NCI-H524 treated with DMSO at 0.1 percent for 48 hours (cell line): Measurements from ENCODE around the gene TSNAXIP1.

Experiments
- DNase-seq: peaks from one replicate; lab custom pipeline; 2025; lab: John Stamatoyannopoulos, UW

TSNAXIP1 gene

GRCh38 chr16:67806428-67807147 is at the start of gene TSNAXIP1, which contains the start of gene RANBP10:
Gene TSNAXIP1, plus strand, starts transcription at chr16:67806889. Its CDS starts 261 bp downstream, at chr16:67807150.
Gene RANBP10, minus strand, starts transcription at chr16:67806560. Its CDS starts 24 bp downstream, at chr16:67806536.
- peak; percentile 98 for DNase-seq

DNA sequence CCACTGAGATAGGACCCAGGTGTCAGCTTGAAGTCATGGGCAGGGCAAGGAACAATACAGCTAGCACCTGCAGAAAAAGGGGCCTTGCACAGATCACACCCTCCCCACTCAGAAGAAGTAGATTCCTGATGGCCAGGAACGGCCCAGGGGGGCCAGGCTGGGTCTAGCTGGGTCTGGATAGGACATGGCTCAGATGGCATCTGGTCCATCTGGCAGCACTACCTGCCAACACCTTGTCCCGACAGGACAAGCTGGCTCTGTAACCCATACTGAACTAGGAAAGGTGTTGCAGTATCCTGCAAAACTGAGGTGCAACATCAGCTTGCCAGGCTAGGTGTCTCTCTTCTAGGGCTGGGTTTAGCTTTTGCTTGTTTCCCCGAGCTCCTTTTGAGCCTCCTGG is 48.7 kb upstream of the TSNAXIP1 start:
- no peak for DNase-seq

DNA sequence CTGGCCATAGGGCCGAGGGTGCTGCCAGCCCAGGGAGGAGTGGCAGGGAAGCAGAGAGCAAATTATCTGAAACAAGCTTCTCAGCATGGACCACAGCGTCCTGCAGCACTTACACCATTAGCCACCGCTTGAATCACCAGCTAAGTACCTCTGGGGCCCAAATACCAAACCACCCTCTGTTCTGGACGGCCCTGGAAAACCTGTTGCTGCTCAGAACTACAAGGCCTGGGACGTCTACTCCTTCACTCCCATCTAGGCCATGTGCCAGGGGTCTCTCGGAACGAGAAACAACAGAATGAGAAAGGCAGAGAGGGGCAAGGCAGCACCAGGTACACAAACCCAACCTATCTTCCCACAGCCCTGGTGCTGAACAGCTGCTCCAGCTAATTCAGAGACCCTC is 47.7 kb upstream of the TSNAXIP1 start:
- no peak for DNase-seq

- no peak for DNase-seq
These were observed 46.3 kb upstream of the TSNAXIP1 start for GRCh38 chr16:67760206-67760955.

DNA sequence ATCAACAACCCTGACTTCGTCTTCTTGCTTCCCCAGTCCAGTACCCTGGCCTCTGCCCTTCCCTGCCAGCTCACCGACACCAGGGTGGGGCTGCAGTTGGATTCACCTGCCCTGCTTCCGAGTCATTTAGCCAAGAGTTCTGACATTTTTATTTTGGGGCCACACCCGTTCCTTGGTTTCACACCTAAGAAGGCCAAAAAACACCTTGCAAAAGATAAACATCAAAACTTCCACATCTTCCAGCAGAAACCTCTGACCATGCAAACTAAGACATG is 45.8 kb upstream of the TSNAXIP1 start:
- no peak for DNase-seq

GRCh38 chr16:67761924-67762323 is 44.8 kb upstream of the TSNAXIP1 start:
- DNase-seq, result no peak

DNA sequence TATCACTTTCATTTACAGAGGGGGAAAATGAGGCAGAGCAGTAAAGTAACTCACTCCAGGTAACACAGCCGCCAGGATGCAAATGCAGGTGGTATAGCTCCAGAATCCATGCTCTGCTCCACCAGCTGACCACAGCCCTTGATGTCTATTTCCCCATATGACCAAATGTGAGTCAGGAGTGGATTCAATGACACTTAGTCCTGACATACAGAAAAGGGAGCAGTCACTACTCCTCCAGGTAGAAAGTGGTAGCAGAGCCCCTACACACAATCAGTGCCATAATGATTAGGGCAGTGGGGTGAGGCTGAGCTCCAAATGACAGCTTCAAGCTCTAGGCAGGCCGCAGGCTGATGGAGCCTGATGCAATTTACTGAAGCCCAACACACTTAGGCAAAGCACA is 44.3 kb upstream of the TSNAXIP1 start:
- no peak for DNase-seq

- no peak for DNase-seq
These were observed 43.6 kb upstream of the TSNAXIP1 start for GRCh38 chr16:67763066-67763465.

DNA sequence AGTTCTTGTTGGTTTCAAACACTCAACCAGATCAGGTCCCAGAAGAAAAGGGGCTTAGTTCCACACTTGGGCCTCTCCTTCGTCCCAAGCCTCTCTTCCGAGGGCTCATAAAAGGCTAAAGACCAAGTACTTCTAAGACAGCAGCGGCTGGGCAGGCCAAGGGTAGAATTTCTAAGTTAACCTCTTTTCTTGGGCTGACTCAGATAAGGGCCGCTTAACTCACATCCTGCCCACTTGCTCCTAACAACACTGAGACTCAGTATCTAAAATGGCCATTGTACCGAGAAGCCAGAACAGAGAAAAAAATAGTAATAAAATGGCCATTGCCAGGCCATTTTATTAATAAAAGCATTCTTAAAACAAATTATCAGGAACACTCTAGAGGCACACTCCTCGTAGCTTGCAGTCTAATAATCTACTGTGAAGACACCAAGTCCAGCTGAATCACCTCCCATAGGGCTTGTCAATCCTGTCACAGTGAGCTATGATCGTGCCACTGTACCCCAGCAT is 42.5 kb upstream of the TSNAXIP1 start:
- no peak for DNase-seq

DNA sequence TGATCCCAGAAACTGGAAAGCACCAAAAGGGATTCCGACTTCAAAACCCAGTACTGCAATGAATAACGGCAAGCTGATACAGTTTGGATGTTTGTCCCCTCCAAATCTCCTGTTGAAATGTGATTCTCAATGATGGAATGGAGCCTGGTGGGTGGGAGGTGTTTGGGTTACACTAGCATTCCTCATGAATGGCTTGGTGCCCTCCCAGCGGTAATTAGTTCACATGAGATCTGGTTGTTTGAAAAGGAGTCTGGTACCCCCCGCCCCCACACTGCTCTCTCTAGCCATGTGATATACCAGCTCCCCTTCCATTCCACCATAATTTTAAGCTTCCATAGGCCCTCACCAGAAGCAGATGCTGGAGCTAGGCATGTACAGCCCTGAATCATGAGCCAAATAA is 40.4 kb upstream of the TSNAXIP1 start:
- DNase-seq, result no peak

GRCh38 chr16:67767953-67768352 is 38.7 kb upstream of the TSNAXIP1 start:
- DNase-seq, result no peak

DNA sequence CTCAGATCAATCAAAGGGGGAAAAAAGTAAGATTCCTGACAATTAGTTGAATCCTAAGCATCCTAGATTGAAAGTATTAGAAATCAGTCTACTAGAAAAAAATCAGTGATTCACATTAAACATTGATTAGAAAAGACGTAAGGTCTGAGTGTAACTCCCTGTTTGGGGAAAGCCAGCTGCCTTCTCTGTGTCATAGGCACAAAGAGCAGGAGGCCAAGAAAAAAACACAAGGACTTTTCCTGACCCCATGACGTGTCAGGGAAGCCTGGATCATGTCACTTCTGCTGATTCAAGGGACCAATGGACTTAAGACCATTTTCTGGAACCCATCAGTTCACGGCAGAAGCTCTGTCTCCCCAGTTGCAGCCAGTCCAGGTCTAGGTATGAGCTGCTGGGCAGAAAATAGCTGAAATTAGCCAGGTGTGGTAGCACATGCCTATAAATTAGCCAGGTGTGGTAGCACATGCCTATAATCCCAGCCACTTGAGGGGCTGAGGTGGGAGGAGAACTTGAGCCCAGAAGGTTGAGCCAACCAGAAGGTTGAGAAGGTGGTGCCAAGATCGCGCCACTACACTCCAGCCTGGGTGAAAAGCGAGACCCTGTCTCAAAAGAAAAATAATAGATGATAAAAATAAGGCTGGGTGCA is 36.2 kb upstream of the TSNAXIP1 start:
- DNase-seq, result no peak

DNA sequence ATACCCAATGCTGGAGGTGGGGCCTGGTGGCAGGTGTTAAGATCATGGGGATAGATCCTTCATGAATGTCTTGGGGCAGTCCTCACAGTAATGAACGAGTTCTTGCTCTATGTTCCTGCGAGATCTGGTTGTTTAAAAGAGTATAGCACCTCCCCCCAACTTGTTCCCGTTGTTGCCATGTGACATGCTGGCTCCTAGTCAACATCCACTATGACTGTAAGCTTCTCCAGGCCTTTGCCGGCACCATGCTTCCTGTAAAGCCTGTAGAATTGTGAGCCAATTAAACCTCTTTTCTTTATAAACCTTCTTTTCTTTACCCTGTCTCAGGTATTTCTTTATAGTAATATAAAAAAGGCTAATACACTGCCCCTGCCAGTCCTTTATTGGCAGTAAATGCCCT is 33.6 kb upstream of the TSNAXIP1 start:
- no peak for DNase-seq

DNA sequence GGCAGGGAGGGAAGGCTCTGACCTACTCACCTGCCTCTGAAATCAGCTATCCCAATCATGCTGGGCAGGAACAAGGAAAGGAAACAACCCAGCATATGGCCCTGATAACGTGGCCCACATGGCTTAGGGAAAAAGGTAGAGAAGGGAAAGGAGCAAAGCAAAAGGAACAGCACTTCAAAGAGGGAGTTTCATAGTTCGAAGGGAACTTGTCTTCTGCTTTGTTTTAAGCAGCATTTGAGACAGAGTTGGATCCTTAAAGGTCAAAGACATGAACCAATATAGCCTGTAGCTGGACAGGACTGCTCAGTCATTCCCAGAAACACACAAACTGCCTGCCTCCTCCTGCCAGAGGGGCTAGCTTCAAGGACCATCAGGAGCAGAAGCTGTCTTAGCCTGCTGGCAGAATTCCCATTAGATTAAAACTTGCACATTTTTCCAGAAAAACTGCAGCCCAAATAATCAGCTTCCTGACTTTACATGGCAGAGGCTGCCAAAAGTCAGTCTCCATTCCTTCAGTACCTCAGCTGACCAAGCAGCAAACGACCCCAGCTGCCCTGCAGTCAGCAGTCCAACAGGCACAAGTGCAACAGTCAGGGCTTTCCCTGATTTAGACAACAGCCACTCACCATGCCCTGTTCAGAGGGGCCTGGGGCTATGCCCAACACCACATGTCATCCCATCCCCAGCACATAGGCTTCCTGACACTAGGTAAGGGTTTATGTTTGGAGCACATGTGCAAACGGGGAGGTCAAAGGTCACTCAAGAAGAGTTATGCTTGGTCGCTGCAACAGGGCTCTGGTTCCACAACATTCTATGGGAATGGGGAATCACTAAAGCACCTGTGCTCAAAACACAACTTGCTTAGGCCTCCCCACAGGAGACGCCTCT is 32.9 kb upstream of the TSNAXIP1 start:
- DNase-seq, result no peak

- DNase-seq, result no peak
These were observed 32.2 kb upstream of the TSNAXIP1 start for GRCh38 chr16:67774457-67774853.

DNA sequence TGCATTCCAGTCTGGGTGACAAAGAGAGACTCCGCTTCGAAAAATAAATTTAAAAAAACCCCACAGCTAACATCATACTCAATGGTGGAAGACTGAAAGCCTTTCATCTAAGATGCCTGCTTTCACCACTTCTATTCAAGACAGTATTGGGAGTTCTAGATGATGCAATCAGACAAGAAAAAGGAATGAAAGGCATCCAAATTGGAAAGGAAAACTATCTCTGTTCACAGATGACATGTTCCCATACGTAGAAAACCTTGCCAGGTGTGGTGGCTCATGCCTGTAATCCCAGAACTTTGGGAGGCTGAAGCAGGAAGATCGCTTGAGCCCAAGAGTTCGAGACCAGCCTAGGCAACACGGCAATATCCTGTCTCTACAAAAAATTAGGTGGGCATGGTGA is 31.4 kb upstream of the TSNAXIP1 start:
- DNase-seq, result no peak

GRCh38 chr16:67779256-67780014 is 27.3 kb upstream of the TSNAXIP1 start:
- DNase-seq, result no peak

- no peak for DNase-seq
These were observed 25.7 kb upstream of the TSNAXIP1 start for GRCh38 chr16:67780847-67781564.

DNA sequence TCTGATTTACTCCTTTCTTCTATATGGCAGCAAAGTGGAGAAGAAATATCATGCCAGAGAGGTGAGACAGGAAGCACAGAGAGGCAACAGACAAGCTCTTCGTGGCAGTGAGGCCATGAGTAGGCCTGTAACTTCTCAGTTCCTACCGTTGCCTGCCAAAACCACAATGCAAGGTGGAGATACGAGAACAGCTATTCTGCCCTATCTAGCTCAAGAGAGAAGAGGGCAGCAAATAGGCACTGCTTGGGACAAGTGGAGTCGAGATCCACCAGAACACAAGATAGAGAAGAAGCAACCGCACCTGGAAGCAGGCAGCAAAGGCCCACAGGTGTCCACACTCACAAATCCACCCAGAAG is 25.1 kb upstream of the TSNAXIP1 start:
- no peak for DNase-seq

GRCh38 chr16:67782567-67783352 is 23.9 kb upstream of the TSNAXIP1 start:
- peak; percentile 66 for DNase-seq
